Activated CD4-positive, alpha-beta T cell treated with anti-CD3 and anti-CD28 coated beads for 36 hours (primary cell): ENCODE results near the gene TMEM184B. TPM values are rescaled to one million over a fixed set of nuclear protein-coding genes. Genes with fewer than 3 reads are reported as not detected.

Experiments used
- ATAC-seq: fragments of 200-7000 bp; cut with Tn5 transposase; one replicate; pipeline ENCODE4 v1.10.0; 2021; ENCODE audit warnings: mild to moderate bottlenecking, moderate library complexity
- CTCF ChIA-PET: fragments of 350-600 bp; sonication (Branson Sonifier 250); formaldehyde crosslinking; loops from one replicate; lab custom pipeline; 2021; ENCODE audit warnings: antibody characterized with exemption; lab: Charles Lee
- POLR2A ChIA-PET: fragments of 350-600 bp; sonication (Branson Sonifier 250); formaldehyde crosslinking; loops from one replicate; lab custom pipeline; 2021; ENCODE audit warnings: antibody characterized with exemption, inconsistent platforms; lab: Charles Lee
- DNase-seq: peaks from one replicate; pipeline ENCODE4 v3.0.0-alpha.2; 2020
- H3K27ac Mint-ChIP-seq: one replicate; pipeline ENCODE4 v1.8.0; 2021; ENCODE audit warnings: mixed read lengths
- H3K27me3 Mint-ChIP-seq: one replicate; pipeline ENCODE4 v1.8.0; 2021; ENCODE audit warnings: mixed read lengths
- H3K36me3 Mint-ChIP-seq: one replicate; pipeline ENCODE4 v1.8.0; 2021; ENCODE audit warnings: low read depth, mixed read lengths
- H3K4me1 Mint-ChIP-seq: one replicate; pipeline ENCODE4 v1.8.0; 2021; ENCODE audit warnings: mixed read lengths
- H3K4me3 Mint-ChIP-seq: one replicate; pipeline ENCODE4 v1.8.0; 2021; ENCODE audit warnings: mild to moderate bottlenecking, moderate library complexity, mixed read lengths
- H3K9me3 Mint-ChIP-seq: one replicate; pipeline ENCODE4 v1.8.0; 2021; ENCODE audit warnings: low read depth, mixed read lengths
- intact Hi-C, 2 experiments: fragments of 100-400 bp; cut with DNase I in 1 of 2; cut with micrococcal nuclease in 1 of 2; formaldehyde crosslinking; loops; one replicate each; pipeline versions ENCODE4 v1.14.2 to v1.15.1; 2022 to 2024; cut with DNase I, micrococcal nuclease
- total RNA-seq, 2 experiments: library from RNA; stranded (reverse); gene quantifications; one replicate each; pipeline ENCODE4 v1.2.3, GENCODE V29; 2021

TMEM184B gene
- total RNA-seq, result 10 to 100 TPM; 16.0 to 19.8 TPM

GRCh38 chr22:38272373-38273134 is at the start of gene TMEM184B:
Gene TMEM184B, minus strand, starts transcription at chr22:38273010. Its CDS starts 25,049 bp downstream, at chr22:38247961.
- Mint-ChIP-seq H3K4me3 (peak within 1 kb of the TSS; percentile 81), H3K36me3 (peaks cover 2% of the 10 kb centered on the region), H3K9me3 (no peaks in the 10 kb centered on the region), H3K27me3 (no peaks in the 10 kb centered on the region), H3K4me1 (peaks cover 35% of the 10 kb centered on the region), H3K27ac (peak within 1 kb of the TSS; percentile 89)
- peak; percentile 96 for ATAC-seq
- ChIA-PET CTCF (interaction anchor here (0.9 kb wide), 1 partner anchor 409 kb away, joined by 3 read pairs; the partner anchor contains the start of gene TOMM22), POLR2A (no interaction called here)
- peak; percentile 88 for DNase-seq
- intact Hi-C loops, result loop anchor here (1.0 to 5.0 kb wide), 8 partner anchors 45 to 384 kb away; partner anchors contain the start of genes CSNK1E (in 2 of the 2), CBY1 (in 1 of the 2), FAM227A (in 1 of the 2) and MAFF (in 1 of the 2)

GRCh38 chr22:38320605-38321402 is 48.0 kb upstream of the TMEM184B start:
- DNase-seq (no peak), ATAC-seq (no peak)
- CTCF ChIA-PET, result interaction anchor here (0.6 kb wide), 1 partner anchor 387 kb away, joined by 4 read pairs; no protein-coding TSS in a partner anchor
- Mint-ChIP-seq H3K4me1 (peaks cover 8% of the 10 kb centered on the region), H3K36me3 (peaks cover 4% of the 10 kb centered on the region), H3K27me3 (no peaks in the 10 kb centered on the region), H3K9me3 (no peaks in the 10 kb centered on the region), H3K27ac (no peak overlapping the region), H3K4me3 (no peak overlapping the region)
- intact Hi-C loops, result no loop called here
- POLR2A ChIA-PET, result interaction anchor here (0.6 kb wide), 1 partner anchor 77 kb away, joined by 3 read pairs; no protein-coding TSS in a partner anchor

DNA sequence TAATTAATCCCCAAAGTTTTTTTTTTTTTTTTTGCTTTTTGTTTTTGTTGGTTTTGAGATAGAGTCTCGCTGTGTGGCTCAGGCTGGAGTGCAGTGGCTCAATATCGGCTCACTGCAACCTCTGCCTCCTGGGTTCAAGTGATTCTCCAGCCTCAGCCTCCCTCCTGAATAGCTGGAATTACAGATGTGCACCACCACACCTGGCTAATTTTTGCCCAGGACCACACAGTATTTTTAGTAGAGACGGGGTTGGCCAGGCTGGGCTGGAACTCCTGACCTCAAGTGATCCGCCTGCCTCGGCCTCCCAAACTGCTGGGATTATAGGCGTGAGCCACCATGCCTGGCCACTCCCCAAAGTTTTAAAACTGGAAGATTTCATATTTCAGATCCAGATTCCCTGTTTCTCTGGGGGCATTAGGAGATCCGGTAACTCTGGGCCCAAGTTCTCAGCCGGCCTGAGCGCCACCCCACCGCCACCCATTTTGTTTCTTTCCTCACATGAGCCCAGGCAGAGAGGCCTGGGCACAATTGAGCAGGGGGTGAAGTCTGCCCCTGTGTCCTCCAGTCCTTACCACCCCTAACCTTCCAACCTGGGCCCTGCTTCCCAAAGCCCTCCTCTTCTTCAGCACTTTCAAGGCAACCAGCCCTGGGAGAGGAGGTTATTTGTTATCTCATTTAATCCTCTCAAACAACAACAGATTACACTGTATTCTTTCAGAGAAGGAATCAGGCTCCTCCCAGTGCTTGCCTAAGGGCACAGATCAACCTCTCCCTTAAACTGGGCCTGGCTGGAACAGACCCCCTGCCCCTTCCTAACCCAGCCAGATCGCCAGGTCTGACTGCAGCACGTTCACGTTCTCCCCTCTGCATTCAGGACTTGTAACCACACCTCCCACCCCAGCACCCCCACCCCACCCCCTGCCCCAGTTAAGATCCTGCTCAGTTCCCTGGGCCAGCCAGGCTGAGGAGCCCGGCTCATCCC is 46.3 kb upstream of the TMEM184B start:
- Mint-ChIP-seq H3K4me3 (no peak overlapping the region), H3K36me3 (peaks cover 13% of the 10 kb centered on the region), H3K27ac (no peak overlapping the region), H3K27me3 (no peaks in the 10 kb centered on the region), H3K9me3 (no peaks in the 10 kb centered on the region), H3K4me1 (peaks cover 25% of the 10 kb centered on the region)
- POLR2A ChIA-PET, result interaction anchor here (0.6 to 0.7 kb wide), 2 partner anchors 18 to 117 kb away, joined by 3 to 7 read pairs; partner anchors contain the start of gene MAFF
- intact Hi-C loops, result loop anchor here in 1 of 2 experiments (5.0 kb wide), 3 partner anchors 188 to 472 kb away; partner anchors contain the start of genes CBY1, DDX17, EIF3L and FAM227A
- CTCF ChIA-PET, result no interaction called here
- DNase-seq (no peak), ATAC-seq (no peak)

- ChIA-PET POLR2A (interaction anchor here (0.6 to 0.7 kb wide), 2 partner anchors 17 to 116 kb away, joined by 3 to 7 read pairs; partner anchors contain the start of gene MAFF), CTCF (interaction anchor here (0.9 kb wide), 1 partner anchor 13 kb away, joined by 4 read pairs; no protein-coding TSS in a partner anchor)
- Mint-ChIP-seq H3K36me3 (peaks cover 14% of the 10 kb centered on the region), H3K9me3 (no peaks in the 10 kb centered on the region), H3K4me3 (peak overlapping the region; percentile 90), H3K27ac (peak overlapping the region; percentile 90), H3K4me1 (peaks cover 33% of the 10 kb centered on the region), H3K27me3 (no peaks in the 10 kb centered on the region)
- intact Hi-C loops, result loop anchor here (1.0 to 5.0 kb wide), 10 partner anchors 45 to 471 kb away; partner anchors contain the start of genes TMEM184B (in 2 of the 2), CBY1 (in 1 of the 2), DDX17 (in 1 of the 2) and DMC1 (in 1 of the 2)
- ATAC-seq (no peak), DNase-seq (peak; percentile 28)
Observed at GRCh38 chr22:38317995-38318715, 45.3 kb upstream of the TMEM184B start.

GRCh38 chr22:38317122-38317994 is 44.5 kb upstream of the TMEM184B start, which contains the start of gene CSNK1E:
Gene CSNK1E, minus strand, starts transcription at chr22:38317433. Its CDS starts 3,276 bp downstream, at chr22:38314157.
- POLR2A ChIA-PET, result no interaction called here
- H3K27ac Mint-ChIP-seq, result peak within 1 kb of the TSS; percentile 94
- intact Hi-C loops, result loop anchor here (1.0 to 5.0 kb wide), 10 partner anchors 44 to 470 kb away; partner anchors contain the start of genes TMEM184B (in 2 of the 2), CBY1 (in 1 of the 2), DDX17 (in 1 of the 2) and DMC1 (in 1 of the 2)
- H3K4me1 Mint-ChIP-seq, result peaks cover 41% of the 10 kb centered on the region
- H3K27me3 Mint-ChIP-seq, result no peaks in the 10 kb centered on the region
- CTCF ChIA-PET, result interaction anchor here (0.9 kb wide), 1 partner anchor 12 kb away, joined by 4 read pairs; no protein-coding TSS in a partner anchor
- peak within 1 kb of the TSS; percentile 90 for H3K4me3 Mint-ChIP-seq
- H3K9me3 Mint-ChIP-seq, result no peaks in the 10 kb centered on the region
- DNase-seq (peak; percentile 84), ATAC-seq (peak; percentile 63)
- peaks cover 20% of the 10 kb centered on the region for H3K36me3 Mint-ChIP-seq

DNA sequence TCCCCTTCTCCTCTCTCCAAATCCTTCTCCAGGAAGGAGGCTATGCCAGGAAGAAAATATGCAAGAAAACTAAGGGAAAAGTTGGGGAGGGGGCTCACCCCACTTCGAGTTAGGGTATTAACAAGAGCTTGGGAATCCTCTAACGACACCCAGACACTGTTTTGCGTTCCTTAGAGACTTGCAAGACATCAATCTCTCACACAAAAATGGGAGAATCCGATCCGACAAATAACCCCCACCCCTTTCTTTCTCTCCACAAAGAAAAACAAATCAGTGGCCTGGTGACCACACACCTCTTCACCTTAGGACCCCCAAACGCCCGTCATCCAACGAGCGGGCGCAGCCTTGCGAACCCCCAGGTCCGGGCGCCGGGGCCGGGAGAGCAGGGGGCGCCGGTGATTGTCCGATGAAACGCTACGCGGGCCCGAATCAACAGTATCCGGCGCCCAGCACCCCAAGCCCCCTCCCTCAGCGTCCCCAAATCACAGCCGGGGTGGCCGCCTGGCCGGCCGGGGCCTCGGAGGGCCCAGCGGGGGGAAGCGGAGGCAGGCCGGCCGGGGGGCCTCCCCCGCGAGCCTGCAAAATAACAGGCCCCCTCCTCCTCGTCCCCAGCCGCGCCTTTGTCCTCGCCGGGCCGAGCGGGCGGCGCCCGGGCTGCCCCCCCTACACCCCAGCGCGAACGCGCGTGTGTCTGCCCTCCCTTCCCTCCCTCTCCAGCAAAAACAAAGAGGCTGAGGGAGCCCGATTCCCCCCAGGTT is 43.7 kb upstream of the TMEM184B start:
- H3K4me3 Mint-ChIP-seq, result peak overlapping the region; percentile 90
- H3K4me1 Mint-ChIP-seq, result peaks cover 49% of the 10 kb centered on the region
- ATAC-seq, result peak; percentile 47
- intact Hi-C loops, result loop anchor here (1.0 to 5.0 kb wide), 10 partner anchors 43 to 469 kb away; partner anchors contain the start of genes TMEM184B (in 2 of the 2), CBY1 (in 1 of the 2), DDX17 (in 1 of the 2) and DMC1 (in 1 of the 2)
- H3K9me3 Mint-ChIP-seq, result no peaks in the 10 kb centered on the region
- ChIA-PET CTCF (interaction anchor here (1.0 kb wide), 1 partner anchor 43 kb away, joined by 3 read pairs; no protein-coding TSS in a partner anchor), POLR2A (interaction anchor here (1.3 kb wide), 1 partner anchor 11 kb away, joined by 4 read pairs; no protein-coding TSS in a partner anchor)
- no peaks in the 10 kb centered on the region for H3K27me3 Mint-ChIP-seq
- H3K27ac Mint-ChIP-seq, result peak overlapping the region; percentile 94
- DNase-seq, result peak; percentile 68
- peaks cover 25% of the 10 kb centered on the region for H3K36me3 Mint-ChIP-seq

DNA sequence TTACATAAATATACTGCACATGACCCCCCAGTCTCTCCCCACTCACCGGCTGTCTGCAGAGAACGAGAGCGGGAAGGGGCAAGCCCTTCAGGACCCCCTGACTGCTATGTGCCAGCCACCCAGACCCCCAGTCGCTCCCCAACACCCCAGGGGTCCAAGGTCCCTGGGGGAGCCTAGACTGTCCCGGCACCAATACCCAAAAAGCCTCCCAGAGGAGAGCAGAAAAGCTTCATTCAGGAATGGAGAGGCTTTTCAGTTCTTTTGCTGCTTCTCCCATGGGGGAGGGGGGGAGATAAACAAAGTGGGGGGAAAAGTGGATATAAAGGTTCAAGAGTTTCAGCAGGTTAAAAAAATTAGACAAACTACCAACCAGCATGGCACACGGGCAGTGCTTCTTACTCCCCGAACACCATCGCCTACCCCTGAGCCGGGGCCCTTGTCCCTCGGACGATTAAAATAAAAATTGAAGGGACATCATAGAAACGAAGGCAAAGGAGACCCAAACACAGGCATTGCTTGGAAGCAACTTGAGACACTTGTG is 43.1 kb upstream of the TMEM184B start:
- peaks cover 56% of the 10 kb centered on the region for H3K4me1 Mint-ChIP-seq
- H3K36me3 Mint-ChIP-seq, result peaks cover 31% of the 10 kb centered on the region
- peak overlapping the region; percentile 90 for H3K4me3 Mint-ChIP-seq
- no peaks in the 10 kb centered on the region for H3K27me3 Mint-ChIP-seq
- intact Hi-C loops, result loop anchor here in 1 of 2 experiments (2.0 to 5.0 kb wide), 4 partner anchors 191 to 469 kb away; partner anchors contain the start of genes CBY1, DDX17, EIF3L and FAM227A
- ATAC-seq (no peak), DNase-seq (peak; percentile 23)
- ChIA-PET CTCF (interaction anchor here (0.7 to 2.4 kb wide), 3 partner anchors 10 to 393 kb away, joined by 3 to 11 read pairs (median 3); no protein-coding TSS in a partner anchor), POLR2A (interaction anchor here (1.3 kb wide), 1 partner anchor 10 kb away, joined by 4 read pairs; no protein-coding TSS in a partner anchor)
- H3K27ac Mint-ChIP-seq, result peak overlapping the region; percentile 94
- H3K9me3 Mint-ChIP-seq, result no peaks in the 10 kb centered on the region
